GM18873 (cell line): Measurements from ENCODE around the gene PLEKHM3.
"Not testable (repeated sequence)": the region's sequence is repeated elsewhere in the genome, so short reads cannot be mapped to it uniquely, and the experiment has no call there.

Experiments
- ATAC-seq: cut with Tn5 transposase; IDR thresholded peaks from one replicate; pipeline ENCODE4 v1.9.1; 2021; ENCODE audit warnings: mild to moderate bottlenecking, moderate library complexity, moderate number of reproducible peaks; ENCODE audit not compliant: unreplicated experiment, low FRiP score

Gene PLEKHM3

GRCh38 chr2:207929923-207930322 lies 95.4 kb downstream of the PLEKHM3 start:
- ATAC-seq, result no peak

- no peak for ATAC-seq
Observed at GRCh38 chr2:207928079-207928478, 97.2 kb downstream of the PLEKHM3 start.

- no peak for ATAC-seq
Observed at GRCh38 chr2:207926989-207927300, 98.4 kb downstream of the PLEKHM3 start.

- no peak for ATAC-seq
Observed at GRCh38 chr2:207926133-207926988, 99.0 kb downstream of the PLEKHM3 start.

- no peak for ATAC-seq
Observed at GRCh38 chr2:207925601-207926000, 99.7 kb downstream of the PLEKHM3 start.

GRCh38 chr2:207921606-207922005 lies 103.7 kb downstream of the PLEKHM3 start:
- no peak for ATAC-seq

- no peak for ATAC-seq
Observed at GRCh38 chr2:207920721-207921120, 104.6 kb downstream of the PLEKHM3 start.

GRCh38 chr2:207920321-207920720 lies 105.0 kb downstream of the PLEKHM3 start:
- ATAC-seq, result no peak

- ATAC-seq, result no peak
Observed at GRCh38 chr2:207919164-207919919, 106.0 kb downstream of the PLEKHM3 start.

GRCh38 chr2:207914716-207915115 lies 110.6 kb downstream of the PLEKHM3 start:
- ATAC-seq, result no peak

GRCh38 chr2:207913772-207914358 lies 111.5 kb downstream of the PLEKHM3 start:
- ATAC-seq, result no peak

GRCh38 chr2:207911856-207912255 lies 113.5 kb downstream of the PLEKHM3 start:
- no peak for ATAC-seq

GRCh38 chr2:207911215-207911614 lies 114.1 kb downstream of the PLEKHM3 start:
- no peak for ATAC-seq

GRCh38 chr2:207906495-207906894 lies 118.8 kb downstream of the PLEKHM3 start:
- ATAC-seq, result not testable (repeated sequence)

GRCh38 chr2:207905546-207905945 lies 119.8 kb downstream of the PLEKHM3 start:
- no peak for ATAC-seq

- ATAC-seq, result no peak
Observed at GRCh38 chr2:207903236-207903635, 122.1 kb downstream of the PLEKHM3 start.

GRCh38 chr2:207902821-207903220 lies 122.5 kb downstream of the PLEKHM3 start:
- no peak for ATAC-seq

- ATAC-seq, result no peak
Observed at GRCh38 chr2:207901829-207902228, 123.5 kb downstream of the PLEKHM3 start.

GRCh38 chr2:207901401-207901800 lies 123.9 kb downstream of the PLEKHM3 start:
- no peak for ATAC-seq

- ATAC-seq, result no peak
Observed at GRCh38 chr2:207898354-207898695, 127.0 kb downstream of the PLEKHM3 start.

- no peak for ATAC-seq
Observed at GRCh38 chr2:207897541-207898353, 127.6 kb downstream of the PLEKHM3 start.
